Smooth muscle cell of the umbilical artery (primary cell): ENCODE measurements around the gene CERS3. TPM values are rescaled to one million over a fixed set of nuclear protein-coding genes. Genes with fewer than 3 reads are reported as not detected.

Source experiments
- total RNA-seq: library from RNA; depleted of rRNA; stranded (reverse); fragments of >200 nt; gene quantifications from 2 replicates; pipeline ENCODE4 v1.2.3, GENCODE V29; 2014

The CERS3 gene
- total RNA-seq, result not detected in 2 replicates

DNA sequence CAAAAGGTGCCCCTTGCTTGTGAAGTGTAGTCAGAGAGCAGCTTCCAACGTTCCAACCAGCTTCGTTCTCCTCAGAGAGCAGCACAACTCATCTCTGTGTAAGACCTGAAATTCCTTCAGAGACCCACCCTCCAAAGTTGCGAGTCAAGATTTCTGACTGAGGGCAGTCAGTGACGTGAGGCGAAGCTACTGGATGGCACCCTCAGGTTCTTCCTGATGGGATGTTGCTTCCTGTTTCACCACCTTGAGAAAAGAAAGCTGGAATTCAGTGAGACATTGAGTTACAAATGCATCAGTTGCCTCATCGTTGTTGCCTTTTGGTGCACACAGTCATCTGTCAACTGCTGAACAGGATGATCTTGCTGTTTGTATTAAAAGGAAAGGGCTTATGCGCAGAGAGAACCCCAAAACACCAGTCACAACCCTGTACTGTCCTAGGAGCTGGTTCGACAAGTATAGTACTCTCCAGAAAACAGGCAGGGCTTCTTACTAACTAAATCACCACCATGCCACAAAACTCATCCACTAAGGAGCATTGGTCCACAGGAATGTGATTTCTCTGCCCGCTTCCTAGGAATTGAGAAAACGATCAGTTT, at the start of gene CERS3:
CERS3 (minus strand) TSS at position 118 of the 596 bp plus-strand sequence. CDS start 27,101 bp downstream, outside the sequence.

Other genes with a start within 250 kb of the CERS3 start
- gene ADAMTS17, start 187.0 kb downstream of the CERS3 start, total RNA-seq, result 0.30 and 0.37 TPM in 2 replicates
- 11.9 and 13.4 TPM in 2 replicates for gene LINS1, start 73.2 kb upstream of the CERS3 start, total RNA-seq
- 15.4 and 19.5 TPM in 2 replicates for gene ASB7, start 73.6 kb upstream of the CERS3 start, total RNA-seq